Activated naive CD4-positive, alpha-beta T cell treated with anti-CD3 and anti-CD28 coated beads, Interleukin-2, amount 50 U/mL, for 16 hours (primary cell): ENCODE measurements around the gene GABRR3.
"Not testable (repeated sequence)": the region's sequence is repeated elsewhere in the genome, so short reads cannot be mapped to it uniquely, and the experiment has no call there.

ENCODE experiments used
- DNase-seq: peaks from one replicate; pipeline ENCODE4 v3.0.0-alpha.2; 2020

GABRR3 gene

GRCh38 chr3:98021830-98022560 is 13.1 kb downstream of the GABRR3 start:
- no peak for DNase-seq

- no peak for DNase-seq
Observed at GRCh38 chr3:98020412-98020811, 14.7 kb downstream of the GABRR3 start.

GRCh38 chr3:98018301-98018700 is 16.8 kb downstream of the GABRR3 start:
- no peak for DNase-seq

GRCh38 chr3:98014268-98014585 is 20.9 kb downstream of the GABRR3 start:
- no peak for DNase-seq

- no peak for DNase-seq
Observed at GRCh38 chr3:98013411-98014267, 21.5 kb downstream of the GABRR3 start.

- DNase-seq: no peak
Observed at GRCh38 chr3:98012979-98013378, 22.1 kb downstream of the GABRR3 start.

- not testable (repeated sequence) for DNase-seq
Observed at GRCh38 chr3:98010883-98011449, 24.1 kb downstream of the GABRR3 start.

GRCh38 chr3:98010194-98010882 is 24.8 kb downstream of the GABRR3 start:
- no peak for DNase-seq

- DNase-seq: no peak
Observed at GRCh38 chr3:98008855-98009254, 26.3 kb downstream of the GABRR3 start.

GRCh38 chr3:98005438-98005837 is 29.7 kb downstream of the GABRR3 start:
- DNase-seq: no peak

GRCh38 chr3:98004721-98005120 is 30.4 kb downstream of the GABRR3 start:
- DNase-seq: no peak

- DNase-seq: no peak
Observed at GRCh38 chr3:98003306-98003969, 31.7 kb downstream of the GABRR3 start.

- no peak for DNase-seq
Observed at GRCh38 chr3:98002717-98003116, 32.4 kb downstream of the GABRR3 start.

GRCh38 chr3:97999994-98000393 is 35.1 kb downstream of the GABRR3 start:
- DNase-seq: no peak

GRCh38 chr3:97999103-97999502 is 36.0 kb downstream of the GABRR3 start:
- no peak for DNase-seq

GRCh38 chr3:97996988-97997387 is 38.1 kb downstream of the GABRR3 start:
- DNase-seq: no peak

GRCh38 chr3:97994328-97994945 is 40.7 kb downstream of the GABRR3 start:
- DNase-seq: no peak

- no peak for DNase-seq
Observed at GRCh38 chr3:97993526-97993925, 41.6 kb downstream of the GABRR3 start.

- no peak for DNase-seq
Observed at GRCh38 chr3:97992547-97993173, 42.5 kb downstream of the GABRR3 start.

- no peak for DNase-seq
Observed at GRCh38 chr3:97991293-97991682, 43.8 kb downstream of the GABRR3 start.

GRCh38 chr3:97990624-97991292 is 44.4 kb downstream of the GABRR3 start:
- DNase-seq: no peak
